HG03565 (cell line): ENCODE results near the gene RPL36.
"Not testable (repeated sequence)": the region's sequence is repeated elsewhere in the genome, so short reads cannot be mapped to it uniquely, and the experiment has no call there.

Experiments
- ATAC-seq: cut with Tn5 transposase; IDR thresholded peaks from one replicate; pipeline ENCODE4 v1.9.1; 2021; ENCODE audit warnings: mild to moderate bottlenecking, moderate library complexity; ENCODE audit not compliant: unreplicated experiment

The RPL36 gene

DNA sequence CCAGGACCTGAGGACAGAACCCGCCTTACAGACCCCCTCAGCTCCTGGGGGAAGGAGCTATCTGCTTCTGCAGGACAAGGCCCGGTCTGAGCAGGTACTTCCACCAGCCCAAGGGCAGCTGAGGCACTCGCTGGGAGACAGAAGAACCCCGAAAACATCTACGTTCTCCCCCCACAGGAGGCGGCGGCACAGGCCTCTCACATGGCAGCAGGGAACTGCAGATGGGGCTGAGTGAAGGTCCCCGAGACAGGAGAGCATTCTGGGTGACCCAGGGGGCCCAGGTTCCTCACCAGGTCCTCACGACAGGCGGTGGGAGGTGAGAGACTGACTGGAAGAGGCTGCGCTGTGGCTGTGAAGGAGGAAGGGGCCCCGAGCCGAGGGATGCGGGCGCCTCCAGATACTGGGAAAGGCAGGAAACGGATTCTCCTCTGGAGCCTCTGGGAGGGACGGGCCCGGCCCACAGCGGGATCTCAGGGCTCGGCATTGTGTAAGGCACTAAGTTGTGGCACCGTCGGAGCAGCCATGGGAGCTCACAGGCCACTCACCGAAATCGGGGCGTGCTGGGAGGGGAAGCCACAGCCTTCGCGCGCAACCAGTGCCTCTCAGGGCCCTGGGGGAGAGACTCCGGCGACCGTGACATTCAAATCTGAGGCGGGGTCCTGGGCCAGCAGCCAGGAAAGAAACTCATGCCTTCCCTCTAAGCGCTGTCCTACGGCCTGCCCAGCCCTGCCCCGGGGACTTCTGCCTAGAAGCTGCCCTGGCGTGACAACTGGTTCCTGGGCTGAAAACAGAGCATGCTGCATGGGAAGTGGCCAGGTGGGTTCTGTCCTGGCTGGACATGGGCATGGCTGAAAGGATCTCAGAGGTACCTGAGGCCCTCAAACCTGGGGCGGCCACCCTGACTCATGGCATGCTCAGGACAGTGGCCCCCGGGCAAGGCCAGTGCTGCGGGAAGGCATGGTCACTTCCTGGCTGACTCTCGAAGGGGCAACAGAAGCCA is 14.0 kb downstream of the RPL36 start:
- no peak for ATAC-seq

DNA sequence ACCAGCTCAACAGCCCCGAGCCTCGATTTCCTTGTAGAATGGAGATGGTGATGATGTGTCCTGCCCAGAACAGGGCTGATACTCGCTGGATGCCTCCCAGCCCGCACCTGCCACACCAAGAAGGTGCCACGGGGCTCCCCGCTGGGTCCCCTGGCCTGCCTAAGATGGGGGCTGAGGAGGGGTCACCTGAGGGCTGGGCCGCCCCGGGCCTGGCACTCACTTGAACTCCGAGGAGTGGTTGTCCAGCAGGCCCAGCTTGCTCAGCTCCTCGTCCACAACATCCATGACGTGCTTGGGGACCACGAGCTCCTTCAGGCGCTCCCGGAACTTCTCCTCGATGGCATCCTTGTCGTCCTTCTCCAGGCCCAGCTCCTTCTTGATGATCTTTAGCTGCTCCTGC is 15.5 kb downstream of the RPL36 start:
- no peak for ATAC-seq

DNA sequence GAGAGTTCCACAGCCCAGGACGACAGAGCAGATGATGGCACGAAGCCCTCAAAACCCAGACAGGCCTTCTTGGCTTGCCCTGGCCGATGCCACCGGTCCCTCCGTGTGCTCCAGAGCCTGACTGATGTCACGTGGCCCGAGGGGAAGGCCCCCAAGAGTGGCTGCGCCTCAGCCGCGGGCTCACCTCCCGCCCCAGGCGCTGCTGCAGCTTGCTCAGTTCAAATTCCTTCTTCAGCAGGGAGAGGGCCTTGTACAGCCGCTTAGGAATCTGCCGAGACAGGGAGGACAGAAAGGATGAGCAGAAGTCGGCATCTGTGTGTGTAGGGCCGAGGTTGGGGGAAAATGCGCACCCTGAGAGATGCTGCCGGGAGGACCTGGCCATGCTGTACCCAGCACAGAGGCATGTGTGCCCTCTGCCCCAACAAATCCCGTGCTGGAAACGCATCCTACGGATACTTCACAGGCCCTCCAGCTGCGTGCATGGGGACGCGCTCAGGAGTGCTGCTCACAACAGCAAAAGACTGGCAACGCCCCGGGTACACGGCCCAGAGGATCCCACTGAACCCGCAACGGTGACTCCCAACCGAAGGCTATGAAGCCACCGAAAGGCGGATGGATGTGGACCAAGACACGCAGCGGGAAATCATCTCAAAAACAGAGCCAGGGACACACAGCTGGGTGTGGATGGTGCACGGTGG is 16.9 kb downstream of the RPL36 start:
- no peak for ATAC-seq

DNA sequence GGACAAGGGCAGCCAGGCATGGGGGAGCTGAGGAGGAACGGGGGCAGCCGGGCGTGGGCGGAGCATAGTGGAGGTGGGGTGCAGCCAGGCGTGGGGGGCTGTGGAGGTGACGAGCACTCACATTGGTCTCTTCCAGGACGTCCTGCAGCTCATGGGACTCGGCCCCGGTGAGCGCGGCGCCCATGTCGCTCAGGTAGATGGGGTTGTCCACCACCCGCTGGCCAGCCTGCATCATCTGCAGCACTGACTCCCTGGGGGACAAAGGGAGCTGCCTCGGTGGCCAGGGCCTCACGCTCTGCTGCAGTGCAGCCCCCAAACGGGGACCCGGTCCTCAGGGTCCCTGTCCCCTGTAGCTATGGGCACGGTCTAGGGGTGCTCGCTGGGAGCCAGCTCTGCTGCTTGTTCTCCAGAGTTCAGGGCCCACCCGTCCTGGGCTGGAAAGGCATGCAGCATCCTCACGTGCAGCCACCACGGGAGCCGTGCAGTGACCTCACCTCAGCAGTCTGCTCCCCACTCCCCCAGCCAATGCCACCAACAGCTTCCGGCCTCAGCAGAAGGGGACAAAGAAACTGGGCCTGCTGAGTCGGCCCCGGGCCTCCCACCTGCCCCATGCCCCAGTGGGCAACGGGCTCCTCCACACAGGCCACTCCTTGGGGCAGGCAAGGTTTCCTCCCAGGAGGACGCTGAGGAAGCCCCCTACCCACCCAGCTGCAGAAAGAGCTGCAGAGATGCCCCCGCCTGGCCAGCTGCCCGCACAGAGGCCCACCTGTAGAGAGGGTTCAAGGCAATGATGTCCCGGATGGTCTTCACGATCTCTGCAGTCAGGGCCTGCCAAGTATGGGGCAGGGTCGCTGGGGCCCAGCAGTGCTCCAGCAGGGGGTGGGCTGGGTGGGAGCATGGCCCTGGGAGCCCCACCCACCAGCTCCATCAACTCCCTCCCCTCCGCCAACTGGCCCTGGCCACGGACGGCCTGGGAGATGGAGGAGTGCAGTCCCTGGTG is 17.8 kb downstream of the RPL36 start:
- no peak for ATAC-seq

DNA sequence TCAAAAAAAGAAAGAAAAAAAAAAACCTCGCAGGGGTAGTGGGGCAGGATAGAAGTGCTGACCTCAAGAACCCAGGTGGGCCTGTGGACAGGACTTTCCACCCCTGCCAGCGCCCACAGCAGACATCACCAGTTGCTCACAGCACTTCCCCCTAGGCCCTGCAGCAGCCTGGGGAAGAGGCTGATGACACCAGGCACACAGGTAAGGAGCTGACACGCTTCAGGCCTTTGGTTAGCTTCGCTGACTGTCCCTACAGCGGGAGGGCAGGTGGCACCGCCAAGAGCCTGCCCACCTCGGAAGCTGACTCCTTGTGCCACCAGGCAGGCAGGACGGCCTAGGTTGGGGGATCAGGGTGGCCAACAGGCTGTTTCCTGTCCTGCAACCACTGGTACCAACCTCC is 20.9 kb downstream of the RPL36 start:
- ATAC-seq, result no peak

DNA sequence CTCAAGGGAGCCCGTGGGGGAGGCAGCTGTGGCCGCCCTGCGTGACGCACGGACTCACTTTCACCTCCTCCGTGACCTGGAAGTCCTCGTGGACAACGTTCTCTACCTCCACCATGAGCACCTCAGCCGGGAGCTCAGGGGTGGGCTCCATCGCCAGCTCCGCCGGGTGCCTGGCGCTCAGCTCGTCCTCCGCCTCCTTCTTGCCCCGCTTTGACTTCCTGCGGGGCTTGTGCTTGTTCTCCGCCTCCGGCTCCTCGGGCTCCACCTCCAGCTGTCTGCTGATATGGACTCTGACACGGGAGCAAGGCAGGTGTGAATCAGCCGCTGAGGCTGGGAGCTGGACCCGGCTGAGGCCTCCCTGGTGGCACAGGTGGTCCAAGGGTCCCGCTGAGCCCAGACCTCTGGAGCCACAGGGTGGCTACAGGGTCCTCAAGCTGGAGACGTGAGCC is 21.6 kb downstream of the RPL36 start:
- no peak for ATAC-seq

DNA sequence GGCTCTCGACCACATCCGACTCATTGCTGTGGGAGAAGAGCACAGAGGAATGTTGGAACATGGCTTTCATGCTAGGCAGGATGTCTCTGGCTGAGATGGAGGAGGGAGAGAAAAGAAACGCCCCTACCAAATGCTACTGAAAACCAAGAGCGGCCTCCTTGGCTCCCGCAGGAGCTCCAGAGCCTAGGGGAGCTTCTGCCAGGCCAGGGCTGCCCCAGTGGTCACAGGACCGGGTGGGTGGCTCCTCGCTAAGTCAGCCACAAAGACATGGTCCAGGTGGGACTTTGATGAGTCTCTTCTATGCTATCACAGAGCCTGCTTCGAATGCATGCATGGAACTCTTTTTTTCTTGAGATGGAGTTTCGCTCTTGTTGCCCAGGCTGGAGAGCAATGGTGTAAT is 23.1 kb downstream of the RPL36 start:
- ATAC-seq, result no peak

DNA sequence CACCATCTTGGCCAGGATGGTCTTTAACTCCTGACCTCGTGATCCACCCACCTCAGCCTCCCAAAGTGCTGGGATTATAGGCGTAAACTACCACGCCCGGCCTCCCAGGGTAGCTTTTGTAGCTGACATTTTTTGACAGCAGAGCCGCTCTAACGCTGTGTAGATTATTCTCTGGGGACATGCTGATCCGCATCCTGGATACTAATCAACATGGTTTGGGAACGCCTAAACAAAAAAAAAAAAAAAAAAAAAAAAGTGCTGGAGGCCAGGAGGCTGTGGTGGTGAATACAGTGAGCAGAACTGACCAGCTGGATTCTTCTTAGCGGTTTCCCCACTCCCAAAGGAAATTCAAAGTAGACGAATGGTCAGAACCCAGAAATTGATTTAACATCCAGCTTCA is 24.7 kb downstream of the RPL36 start:
- no peak for ATAC-seq

DNA sequence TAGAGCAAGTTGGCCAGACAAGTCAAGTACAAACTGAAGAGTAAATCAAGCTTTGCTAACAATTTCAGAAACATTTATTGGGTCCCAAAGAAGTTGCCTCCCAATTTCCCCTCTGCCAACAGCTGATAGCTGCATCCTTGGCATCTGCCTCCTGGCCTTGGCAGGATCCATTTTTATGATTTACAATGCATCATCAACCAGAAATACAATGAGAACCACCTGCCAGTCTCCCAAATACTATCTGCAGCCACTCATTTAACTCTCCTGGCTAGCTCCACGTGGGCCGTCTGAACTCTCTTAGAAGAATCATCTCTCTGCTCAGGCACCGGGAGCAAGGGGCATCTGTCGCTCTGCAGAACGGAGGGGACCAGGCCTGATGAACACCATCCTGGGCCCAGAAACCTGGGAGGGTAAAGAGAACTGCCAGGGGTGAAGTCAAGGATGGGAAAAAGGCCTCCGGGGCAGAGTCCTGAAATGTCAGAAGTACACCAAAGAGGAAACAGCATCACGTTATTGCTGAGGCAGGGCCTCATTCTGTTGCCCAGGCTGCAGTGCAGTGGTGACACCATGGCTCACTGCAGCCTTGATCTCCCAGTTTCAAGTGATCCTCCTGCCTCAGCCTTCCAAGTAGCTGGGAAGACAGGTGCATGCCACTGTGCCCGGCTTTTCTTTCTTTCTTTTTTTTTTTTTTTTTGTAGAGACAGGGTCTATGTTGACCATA is 27.3 kb downstream of the RPL36 start:
- ATAC-seq, result no peak

DNA sequence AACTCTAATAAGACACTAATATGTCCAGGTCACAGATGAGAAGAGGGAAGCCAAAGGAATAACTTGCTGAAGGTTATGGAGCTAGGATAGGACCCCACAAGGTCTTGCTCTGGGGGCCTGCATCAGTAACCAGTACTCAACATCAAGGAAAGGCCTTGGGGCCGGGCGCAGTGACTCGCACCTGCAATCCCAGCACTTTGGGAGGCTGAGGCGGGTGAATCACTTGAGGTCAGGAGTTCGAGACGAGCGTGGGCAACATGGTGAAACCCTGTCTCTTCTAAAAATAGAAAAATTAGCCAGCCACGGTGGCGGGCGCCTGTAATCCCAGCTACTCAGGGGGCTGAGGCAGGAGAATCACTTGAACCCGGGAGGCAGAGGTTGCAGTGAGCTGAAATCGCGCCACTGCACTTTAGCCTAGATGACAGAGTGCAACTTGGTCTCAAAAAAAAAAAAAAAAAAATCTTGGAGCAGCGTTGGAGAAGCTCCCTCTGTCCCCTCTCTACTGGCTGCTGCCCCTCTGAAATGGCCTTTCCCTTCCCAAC is 28.0 kb downstream of the RPL36 start:
- no peak for ATAC-seq

DNA sequence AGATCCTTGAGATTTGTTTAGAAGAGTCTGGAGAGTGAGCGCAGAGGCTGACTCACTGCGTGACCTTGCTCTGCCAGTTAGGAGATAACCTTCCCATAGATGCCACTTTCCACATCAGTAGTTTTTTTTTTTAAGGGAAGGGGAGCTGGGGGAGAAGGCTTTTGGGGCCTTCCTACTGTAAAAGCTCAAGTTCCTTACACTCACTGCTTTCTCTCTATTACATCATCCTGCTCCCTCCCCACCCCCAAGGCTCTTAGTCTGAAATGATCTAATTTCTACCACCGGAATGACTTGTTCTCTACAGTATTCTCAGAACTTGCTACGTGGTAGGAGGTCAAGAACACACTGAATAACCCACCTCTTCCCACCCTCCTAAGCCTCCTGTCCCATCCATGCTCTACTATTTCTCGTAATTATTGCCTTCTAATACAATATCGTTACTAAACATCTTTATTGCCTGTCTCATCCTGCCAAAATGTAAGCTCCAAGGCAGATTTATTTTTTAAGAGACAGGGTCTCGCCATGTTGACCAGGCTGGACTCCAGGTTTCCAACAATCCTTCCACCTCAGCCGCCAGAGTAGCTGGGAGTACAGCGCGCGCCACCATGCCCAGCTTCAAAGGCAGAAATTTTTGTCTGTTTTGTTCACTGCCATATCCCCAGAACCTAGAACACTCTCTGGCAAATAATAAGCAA is 28.6 kb downstream of the RPL36 start:
- no peak for ATAC-seq

DNA sequence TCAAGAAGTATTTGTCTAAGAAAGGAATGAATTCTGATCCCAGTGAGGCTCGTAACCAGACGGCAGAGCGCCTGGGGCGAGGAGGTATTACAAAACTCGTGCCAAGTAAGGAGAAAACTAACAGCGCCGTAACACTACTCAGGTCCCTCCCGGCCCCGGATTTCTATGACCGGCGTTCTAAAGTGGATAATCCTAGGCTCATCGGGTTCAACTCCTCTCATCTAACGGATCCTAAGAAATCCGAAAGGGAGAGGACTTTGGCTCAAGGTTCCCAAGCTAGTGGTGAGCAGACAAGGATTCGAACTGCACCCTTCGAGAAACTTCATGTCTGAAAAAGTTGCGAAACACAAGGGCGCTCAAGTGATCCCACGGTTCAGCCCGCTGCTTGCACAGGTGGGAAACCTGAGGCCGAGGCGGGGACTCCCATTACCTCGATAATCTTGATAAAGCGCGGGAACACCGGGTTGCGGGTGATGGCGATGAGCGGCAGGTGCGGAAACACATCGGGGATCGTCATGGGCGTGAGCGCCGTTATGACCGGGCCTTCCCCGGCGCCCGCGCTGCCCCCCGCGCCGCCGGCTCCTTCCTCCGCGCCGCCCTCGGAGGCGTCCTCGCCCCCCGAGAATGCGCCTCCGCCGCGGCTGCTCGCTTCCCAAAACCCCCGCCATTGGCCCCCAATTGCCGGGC is 29.3 kb downstream of the RPL36 start:
- ATAC-seq, result no peak

DNA sequence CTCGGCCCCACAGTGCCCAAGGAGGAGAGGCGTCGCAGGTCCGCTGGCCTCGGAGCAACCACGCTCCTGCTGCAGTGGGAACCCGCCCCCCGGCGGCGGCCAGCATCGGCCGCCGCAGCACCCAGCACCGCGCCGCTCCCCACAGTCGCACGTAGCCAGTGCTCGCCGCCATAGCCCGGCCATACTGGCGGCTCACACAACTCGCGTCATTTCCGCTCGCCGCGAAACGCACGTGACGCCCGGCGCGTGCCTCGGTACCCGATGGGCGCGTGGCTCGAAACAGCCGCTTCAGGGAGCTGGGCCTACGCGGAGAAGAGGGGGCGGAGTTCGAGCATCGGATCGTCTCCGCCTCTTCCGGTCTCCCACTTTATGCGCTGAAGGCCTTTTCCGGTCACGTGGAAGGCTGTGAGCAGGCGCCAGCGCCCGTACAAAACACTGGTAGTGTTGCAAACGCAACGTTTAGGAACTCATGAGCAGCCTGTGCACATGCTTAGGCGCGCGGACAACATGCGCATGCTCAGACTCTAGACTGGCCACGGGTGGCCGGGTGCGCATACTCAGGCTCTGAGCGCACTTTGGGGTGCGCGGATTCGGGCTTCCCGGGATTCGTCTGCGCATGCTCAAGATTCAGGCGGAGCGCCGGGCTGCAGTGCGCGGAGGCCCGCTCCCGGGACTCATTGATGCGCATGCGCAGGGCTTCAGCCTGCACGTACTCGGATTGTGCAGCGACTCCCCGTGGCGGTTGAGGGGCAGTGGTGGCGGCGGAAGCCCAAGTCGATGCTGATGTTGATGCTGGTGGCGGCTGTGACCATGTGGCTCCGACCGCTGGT is 30.1 kb downstream of the RPL36 start, which contains the start of the genes CATSPERD and LONP1:
Gene CATSPERD (plus strand): TSS at position 677 of the 830 bp plus-strand sequence. CDS start 101 bp downstream, at position 778.
Gene LONP1 (minus strand): TSS at position 186 of the 830 bp plus-strand sequence. CDS start 14 bp downstream, at position 172.
- peak; percentile 78 for ATAC-seq

DNA sequence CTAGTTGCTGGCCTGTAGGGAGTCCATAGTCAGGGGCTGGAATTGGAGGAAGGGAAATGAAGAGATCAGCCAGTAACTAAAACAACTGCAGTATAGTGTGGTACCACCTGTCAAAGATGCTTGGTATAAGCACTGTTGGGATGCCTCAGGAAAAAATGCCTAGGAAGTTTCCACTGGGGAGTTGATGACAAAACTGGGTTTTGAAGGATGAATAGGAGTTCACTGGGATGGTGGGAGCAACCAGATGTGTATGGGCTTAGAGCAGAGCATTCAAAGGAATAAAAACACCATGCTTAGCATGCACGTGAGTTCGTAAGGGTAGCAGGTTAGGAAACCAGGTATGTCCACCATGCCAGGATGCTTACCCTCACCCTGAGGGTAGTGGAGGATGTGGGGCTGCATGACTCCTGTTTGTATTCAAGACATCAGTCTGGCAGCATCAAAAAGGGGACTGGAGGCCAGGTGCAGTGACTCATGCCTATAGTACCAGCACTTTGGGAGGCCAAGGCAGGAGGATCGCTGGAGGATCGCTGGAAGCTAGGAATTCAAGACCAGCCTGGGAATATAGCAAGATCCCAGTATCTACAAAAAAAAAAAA is 37.5 kb downstream of the RPL36 start:
- ATAC-seq, result no peak

DNA sequence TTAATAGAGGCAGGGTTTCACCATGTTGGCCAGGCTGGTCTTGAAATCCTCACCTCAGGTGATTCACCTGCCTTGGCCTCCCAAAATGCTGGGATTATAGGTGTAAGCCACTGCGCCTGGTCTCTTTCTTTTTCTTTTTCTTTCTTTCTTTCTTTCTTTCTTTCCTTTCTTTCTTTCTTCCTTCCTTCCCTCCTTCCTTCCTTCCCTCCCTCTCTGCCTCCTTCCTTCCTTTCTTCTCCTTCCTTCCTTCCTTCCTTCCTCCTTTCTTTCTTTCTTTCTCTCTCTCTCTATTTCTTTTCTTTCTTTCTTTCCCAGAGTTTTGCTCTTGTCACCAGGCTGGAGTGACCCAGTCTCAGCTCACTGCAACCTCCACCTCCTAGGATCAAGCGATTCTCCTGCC is 43.1 kb downstream of the RPL36 start:
- ATAC-seq, result not testable (repeated sequence)

DNA sequence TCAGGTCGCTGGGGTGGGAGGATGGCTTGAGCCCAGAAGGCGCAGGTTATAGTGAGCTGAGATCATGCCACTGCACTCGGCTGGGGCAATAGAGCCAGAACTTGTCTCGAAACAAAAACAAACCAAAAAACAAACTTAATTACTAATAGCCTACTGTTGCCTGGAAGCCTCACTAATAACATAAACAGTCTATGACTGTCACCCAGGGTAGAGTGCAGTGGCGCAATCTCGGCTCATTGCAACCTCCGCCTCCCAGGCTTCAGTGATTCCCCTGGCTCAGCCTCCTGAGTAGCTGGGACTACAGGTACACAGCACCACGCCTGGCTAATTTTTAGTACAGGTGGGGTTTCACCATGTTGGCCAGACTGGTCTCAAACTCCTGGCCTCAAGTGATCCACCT is 48.3 kb downstream of the RPL36 start:
- no peak for ATAC-seq
